ENCODE results near the gene SLC22A8. TPM values are rescaled to one million over a fixed set of nuclear protein-coding genes. Genes with fewer than 3 reads are reported as not detected.

The SLC22A8 gene
- total RNA-seq, 1 donor from 2014 or later = not detected

- Histone ChIP-seq H3K36me3 (ENCODE audit: insufficient read depth, low read length) (no peaks in the 10 kb centered on the region), H2AFZ (ENCODE audit: low read depth, low read length) (no peak overlapping the region), H3K4me1 (ENCODE audit: insufficient read depth, low read length) (no peaks in the 10 kb centered on the region), H3K4me3 (ENCODE audit: insufficient read depth, low read depth, low read length) (no peak overlapping the region), H3K4me2 (ENCODE audit: low read length) (no peak overlapping the region), H3K27ac (ENCODE audit: low read depth, low read length) (no peak overlapping the region), H3K9me3 (ENCODE audit: insufficient read depth, low read depth, low read length) (no peaks in the 10 kb centered on the region), H3K27me3 (ENCODE audit: insufficient read depth, low read length) (no peaks in the 10 kb centered on the region), H4K20me1 (ENCODE audit: insufficient read depth, low read length) (no peaks in the 10 kb centered on the region), H3K9ac (ENCODE audit: low read length) (no peak overlapping the region), H3K79me2 (ENCODE audit: insufficient read depth, low read length) (no peaks in the 10 kb centered on the region)
- Mint-ChIP-seq H3K4me1 (ENCODE audit: low read depth, unreplicated experiment) (peaks cover 12% of the 10 kb centered on the region), H3K27me3 (ENCODE audit: low read depth, unreplicated experiment) (peaks cover 2% of the 10 kb centered on the region), H3K4me3 (ENCODE audit: unreplicated experiment) (no peak overlapping the region), H3K9me3 (ENCODE audit: unreplicated experiment) (peaks cover 6% of the 10 kb centered on the region), H3K36me3 (ENCODE audit: low read depth, unreplicated experiment) (no peaks in the 10 kb centered on the region), H3K27ac (ENCODE audit: unreplicated experiment) (no peak overlapping the region)
- DNase-seq (ENCODE audit: low read depth) = no peak
- FAIRE-seq = no peak
- TF ChIP-seq CTCF (IDR thresholded peaks at IDR 0.05; ENCODE audit: insufficient read depth, low read depth, low read length) = no peak
- TF ChIP-seq EZH2 (IDR thresholded peaks at IDR 0.05; ENCODE audit: insufficient read depth, low read length) = no peak
Observed at GRCh38 chr11:62962391-62962790, 53.2 kb downstream of the SLC22A8 start.

- TF ChIP-seq EZH2 (IDR thresholded peaks at IDR 0.05; ENCODE audit: insufficient read depth, low read length) (no peak), CTCF (IDR thresholded peaks at IDR 0.05; ENCODE audit: insufficient read depth, low read depth, low read length) (no peak)
Observed at GRCh38 chr11:62961017-62961570, 54.5 kb downstream of the SLC22A8 start.

GRCh38 chr11:62959422-62959980, 56.1 kb downstream of the SLC22A8 start:
- peaks cover 2% of the 10 kb centered on the region for H3K27me3 Mint-ChIP-seq (ENCODE audit: low read depth, unreplicated experiment)
- Histone ChIP-seq H3K9me3 (ENCODE audit: insufficient read depth, low read depth, low read length) (no peaks in the 10 kb centered on the region), H3K4me1 (ENCODE audit: insufficient read depth, low read length) (no peaks in the 10 kb centered on the region), H3K4me3 (ENCODE audit: insufficient read depth, low read depth, low read length) (no peak overlapping the region), H3K9ac (ENCODE audit: low read length) (no peak overlapping the region), H3K27me3 (ENCODE audit: insufficient read depth, low read length) (no peaks in the 10 kb centered on the region), H4K20me1 (ENCODE audit: insufficient read depth, low read length) (no peaks in the 10 kb centered on the region), H3K27ac (ENCODE audit: low read depth, low read length) (no peak overlapping the region), H2AFZ (ENCODE audit: low read depth, low read length) (no peak overlapping the region), H3K36me3 (ENCODE audit: insufficient read depth, low read length) (no peaks in the 10 kb centered on the region), H3K4me2 (ENCODE audit: low read length) (no peak overlapping the region), H3K79me2 (ENCODE audit: insufficient read depth, low read length) (no peaks in the 10 kb centered on the region)
- no peak overlapping the region for H3K4me3 Mint-ChIP-seq (ENCODE audit: unreplicated experiment)
- no peak for TF ChIP-seq CTCF (IDR thresholded peaks at IDR 0.05; ENCODE audit: insufficient read depth, low read depth, low read length)
- H3K36me3 Mint-ChIP-seq (ENCODE audit: low read depth, unreplicated experiment) = no peaks in the 10 kb centered on the region
- no peak overlapping the region for H3K27ac Mint-ChIP-seq (ENCODE audit: unreplicated experiment)
- no peak for DNase-seq (ENCODE audit: low read depth)
- H3K4me1 Mint-ChIP-seq (ENCODE audit: low read depth, unreplicated experiment) = peaks cover 12% of the 10 kb centered on the region
- FAIRE-seq = no peak
- peaks cover 3% of the 10 kb centered on the region for H3K9me3 Mint-ChIP-seq (ENCODE audit: unreplicated experiment)

More at GRCh38 chr11:62961017-62961570, 54.5 kb downstream of the SLC22A8 start:
- Histone ChIP-seq H3K4me1 (ENCODE audit: insufficient read depth, low read length) (no peaks in the 10 kb centered on the region), H3K9ac (ENCODE audit: low read length) (no peak overlapping the region), H3K36me3 (ENCODE audit: insufficient read depth, low read length) (no peaks in the 10 kb centered on the region), H3K79me2 (ENCODE audit: insufficient read depth, low read length) (no peaks in the 10 kb centered on the region), H2AFZ (ENCODE audit: low read depth, low read length) (no peak overlapping the region), H4K20me1 (ENCODE audit: insufficient read depth, low read length) (no peaks in the 10 kb centered on the region), H3K4me2 (ENCODE audit: low read length) (no peak overlapping the region), H3K4me3 (ENCODE audit: insufficient read depth, low read depth, low read length) (no peak overlapping the region), H3K27ac (ENCODE audit: low read depth, low read length) (no peak overlapping the region), H3K9me3 (ENCODE audit: insufficient read depth, low read depth, low read length) (no peaks in the 10 kb centered on the region), H3K27me3 (ENCODE audit: insufficient read depth, low read length) (no peaks in the 10 kb centered on the region)
- no peak overlapping the region for H3K27ac Mint-ChIP-seq (ENCODE audit: unreplicated experiment)
- peaks cover 12% of the 10 kb centered on the region for H3K4me1 Mint-ChIP-seq (ENCODE audit: low read depth, unreplicated experiment)
- no peak overlapping the region for H3K4me3 Mint-ChIP-seq (ENCODE audit: unreplicated experiment)
- peaks cover 3% of the 10 kb centered on the region for H3K9me3 Mint-ChIP-seq (ENCODE audit: unreplicated experiment)
- FAIRE-seq (no peak), DNase-seq (ENCODE audit: low read depth) (no peak)
- H3K36me3 Mint-ChIP-seq (ENCODE audit: low read depth, unreplicated experiment) = no peaks in the 10 kb centered on the region
- H3K27me3 Mint-ChIP-seq (ENCODE audit: low read depth, unreplicated experiment) = peaks cover 2% of the 10 kb centered on the region

All from astrocyte (in vitro differentiated cells and primary cell).